Measurements from ENCODE around the gene PEX14.

GRCh38 chr1:10662090-10662688 is 187.4 kb downstream of the PEX14 start:
- no peak for TF ChIP-seq CTCF (IDR thresholded peaks at IDR 0.05; ENCODE audit: poor library complexity)
- no peak for TF ChIP-seq EZH2 (IDR thresholded peaks at IDR 0.05; ENCODE audit: borderline replicate concordance)

All from hepatocyte (in vitro differentiated cells).